ENCODE results near the gene CENPE.

Gene CENPE

DNA sequence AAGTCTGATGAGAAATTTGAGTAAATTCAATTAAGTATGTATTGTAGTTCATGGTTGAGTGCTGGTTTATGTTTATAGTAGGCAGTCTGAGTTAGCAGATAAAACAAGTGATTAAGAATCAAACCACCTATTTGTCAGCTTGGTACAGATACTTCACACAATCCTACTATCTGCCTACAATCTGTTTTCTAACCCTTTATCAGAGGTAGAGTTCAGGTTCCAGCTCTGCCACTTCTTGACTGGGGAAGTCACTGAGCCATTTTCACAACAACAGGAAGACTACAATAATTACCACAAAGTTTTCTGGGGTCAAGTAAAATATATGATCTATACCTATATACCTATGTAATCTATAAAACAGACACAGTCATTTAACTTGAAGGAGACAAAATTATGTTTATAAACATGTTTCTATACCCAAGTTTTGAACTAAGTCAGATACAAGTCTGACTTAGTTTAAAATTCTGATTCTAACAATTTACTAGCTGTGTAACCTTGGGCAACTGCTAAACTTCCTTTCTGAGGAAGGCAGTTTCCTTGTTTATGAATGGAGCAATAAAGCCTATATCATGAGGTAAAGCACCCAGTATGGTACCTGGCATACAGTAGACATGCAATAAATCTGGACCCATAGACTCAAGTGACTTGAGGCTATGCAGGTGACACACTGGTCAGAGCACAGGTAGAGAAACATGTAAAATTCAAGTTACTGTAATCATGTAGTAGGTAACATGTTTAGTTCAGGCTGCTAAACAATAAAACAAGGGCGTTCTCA is 61.3 kb downstream of the CENPE start:
- DNase-seq = no peak
- in situ Hi-C loops (cut with HindIII; ENCODE audit: low pct_ligation_motif_present, low pct_unique_long_range_greater_than_20kb, low sequenced_read_pairs) = no loop called here

DNA sequence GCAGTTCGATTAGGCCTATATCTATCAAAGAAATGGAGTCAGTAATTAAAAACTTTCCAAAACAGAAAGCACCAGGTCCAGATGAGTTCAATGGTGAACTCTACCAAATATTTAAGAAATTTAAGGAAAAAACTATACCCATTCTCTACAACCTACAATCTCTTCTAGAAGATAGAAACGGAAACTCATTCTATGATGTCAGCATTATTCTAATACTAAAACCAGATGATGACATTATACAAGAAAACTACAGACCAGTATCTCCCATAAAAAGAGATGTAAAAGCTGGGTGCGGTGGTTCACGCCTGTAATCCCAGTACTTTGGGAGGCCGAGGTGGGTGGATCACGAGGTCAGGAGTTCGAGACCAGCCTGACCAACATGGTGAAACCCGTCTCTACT is 69.0 kb downstream of the CENPE start:
- no peak for DNase-seq
- in situ Hi-C loops (cut with HindIII; ENCODE audit: low pct_ligation_motif_present, low pct_unique_long_range_greater_than_20kb, low sequenced_read_pairs) = no loop called here

DNA sequence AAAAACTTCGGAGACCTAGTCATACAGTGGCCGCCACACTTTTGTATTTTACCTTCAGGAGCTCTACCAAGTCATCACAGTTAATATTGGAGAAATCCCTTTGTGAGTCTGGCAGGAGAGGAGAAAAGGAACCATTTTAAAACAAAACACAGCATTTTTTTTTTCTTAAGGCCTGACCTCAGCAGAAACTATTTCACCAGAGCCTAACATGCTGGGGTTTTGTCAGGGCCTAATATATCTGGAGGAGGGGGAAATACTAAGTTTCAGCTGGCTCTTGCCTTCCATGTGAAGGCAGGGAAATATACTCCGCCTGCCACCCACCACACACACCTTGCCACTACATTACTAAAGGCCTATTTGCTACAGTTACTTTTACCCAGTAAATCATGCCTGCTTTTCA is 72.0 kb downstream of the CENPE start:
- in situ Hi-C loops (cut with HindIII; ENCODE audit: low pct_ligation_motif_present, low pct_unique_long_range_greater_than_20kb, low sequenced_read_pairs) = no loop called here
- DNase-seq = no peak

DNA sequence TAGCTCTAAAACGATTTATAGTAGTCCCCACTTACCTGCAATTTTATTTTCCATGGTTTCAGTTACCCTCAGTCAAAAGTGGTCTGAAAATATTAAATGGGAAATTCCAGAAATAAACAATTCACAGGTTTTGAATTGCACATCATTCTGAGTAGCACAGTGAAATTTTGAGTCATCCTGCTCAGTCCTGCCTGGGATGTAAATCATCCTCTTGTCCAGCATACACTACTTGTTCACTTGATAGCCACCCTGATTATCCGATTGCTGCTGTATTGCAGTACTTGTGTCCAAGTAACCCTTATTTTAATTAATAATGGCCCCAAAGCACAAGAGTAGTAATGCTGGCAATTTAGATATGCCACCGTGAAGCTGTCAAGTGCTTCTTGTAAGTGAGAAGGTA is 75.0 kb downstream of the CENPE start:
- in situ Hi-C loops (cut with HindIII; ENCODE audit: low pct_ligation_motif_present, low pct_unique_long_range_greater_than_20kb, low sequenced_read_pairs) = no loop called here
- DNase-seq = no peak

DNA sequence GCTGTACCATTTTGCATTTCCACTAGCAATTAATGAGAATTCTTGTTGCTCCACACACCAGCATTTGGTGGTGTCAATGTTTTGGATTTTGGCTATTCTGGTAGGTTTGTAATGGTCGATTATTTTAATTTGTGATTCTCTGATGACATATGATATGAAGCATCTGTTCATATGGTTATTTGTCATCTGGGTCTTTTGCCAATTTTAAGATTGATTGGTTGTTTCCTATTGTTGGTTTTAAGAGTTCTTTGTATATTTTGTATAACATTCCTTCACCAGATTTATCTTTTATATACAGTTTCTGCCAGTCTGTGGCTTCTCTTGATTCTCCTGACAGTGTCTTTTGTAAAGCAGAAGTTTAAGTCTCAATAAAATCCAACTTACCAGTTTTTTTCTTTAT is 80.0 kb downstream of the CENPE start:
- in situ Hi-C loops (cut with HindIII; ENCODE audit: low pct_ligation_motif_present, low pct_unique_long_range_greater_than_20kb, low sequenced_read_pairs) = no loop called here

DNA sequence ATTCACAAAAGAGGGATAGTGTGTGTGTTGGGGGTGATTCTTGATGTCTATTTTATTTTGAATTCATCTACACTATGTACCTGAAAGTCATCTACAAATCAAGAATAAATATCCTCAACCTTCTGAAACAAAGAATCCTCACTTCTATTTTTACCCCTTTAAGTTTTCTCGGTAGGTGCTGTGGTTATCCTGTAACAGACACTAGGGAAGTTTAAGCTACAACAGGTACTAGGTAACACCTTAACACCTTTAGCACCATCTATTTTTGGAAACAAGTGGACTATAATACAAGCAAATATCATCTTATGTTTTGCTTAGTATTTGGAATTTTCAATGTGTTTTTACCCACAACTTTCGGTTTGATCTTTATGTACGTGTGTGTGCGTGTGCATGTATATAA is 86.5 kb downstream of the CENPE start:
- DNase-seq = no peak
- in situ Hi-C loops (cut with HindIII; ENCODE audit: low pct_ligation_motif_present, low pct_unique_long_range_greater_than_20kb, low sequenced_read_pairs) = no loop called here

More for the DNA sequence above, 80.0 kb downstream of the CENPE start:
- DNase-seq = no peak

DNA sequence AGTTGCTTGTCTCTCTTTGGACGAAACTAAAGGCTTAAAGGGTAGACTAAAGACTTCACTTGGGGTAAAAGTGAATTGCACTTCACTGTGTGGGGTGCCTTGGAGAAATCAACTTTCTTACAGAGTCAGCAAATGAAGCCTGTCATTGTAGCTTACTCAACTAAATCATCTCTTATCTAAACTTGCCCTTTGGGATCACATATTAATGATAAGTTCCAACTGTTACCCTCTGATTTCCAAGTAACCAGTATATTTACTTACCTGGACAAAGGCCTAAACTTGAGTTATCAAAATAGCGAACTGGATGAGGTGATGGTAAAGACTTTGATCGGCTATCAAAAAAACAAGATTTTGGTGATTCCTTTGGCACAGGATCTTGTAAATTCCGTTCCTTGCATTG is 89.6 kb downstream of the CENPE start:
- in situ Hi-C loops (cut with HindIII; ENCODE audit: low pct_ligation_motif_present, low pct_unique_long_range_greater_than_20kb, low sequenced_read_pairs) = no loop called here
- no peak for DNase-seq

DNA sequence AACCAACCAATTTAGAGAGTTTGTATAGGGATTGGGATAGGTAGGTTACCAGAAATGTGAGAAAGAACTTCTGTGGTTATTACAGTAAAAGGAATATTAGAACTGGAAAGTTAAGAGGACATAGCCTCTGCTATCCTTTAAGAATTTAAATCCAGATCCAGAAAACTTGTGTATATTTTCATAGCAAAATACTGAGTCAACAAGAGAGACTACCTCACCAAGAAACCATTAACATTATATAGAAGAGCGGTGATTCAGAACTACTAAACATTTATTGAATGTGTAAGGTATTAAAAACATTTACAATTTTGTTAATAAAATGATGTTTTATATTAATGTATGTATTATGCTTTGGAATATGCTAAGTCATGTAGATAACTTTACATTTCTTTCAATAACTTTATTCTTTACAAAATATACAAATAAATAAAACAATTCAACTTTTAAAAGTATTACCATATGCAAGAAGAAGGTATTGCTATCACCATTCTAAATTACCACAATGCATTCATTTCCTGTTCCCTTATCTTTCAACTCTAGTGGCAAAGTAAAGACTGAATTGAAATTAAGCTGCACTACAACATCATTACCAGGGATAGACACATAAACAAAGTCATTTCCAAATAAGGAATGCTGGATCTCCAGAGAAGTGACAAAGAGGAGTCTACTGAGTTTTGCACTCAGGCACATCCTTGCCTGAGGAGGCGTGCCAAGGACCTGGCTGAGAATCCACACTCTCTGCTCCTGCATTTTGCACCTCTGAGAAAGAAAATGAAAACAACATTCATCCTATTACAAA is 92.4 kb downstream of the CENPE start:
- in situ Hi-C loops (cut with HindIII; ENCODE audit: low pct_ligation_motif_present, low pct_unique_long_range_greater_than_20kb, low sequenced_read_pairs) = no loop called here
- no peak for DNase-seq

DNA sequence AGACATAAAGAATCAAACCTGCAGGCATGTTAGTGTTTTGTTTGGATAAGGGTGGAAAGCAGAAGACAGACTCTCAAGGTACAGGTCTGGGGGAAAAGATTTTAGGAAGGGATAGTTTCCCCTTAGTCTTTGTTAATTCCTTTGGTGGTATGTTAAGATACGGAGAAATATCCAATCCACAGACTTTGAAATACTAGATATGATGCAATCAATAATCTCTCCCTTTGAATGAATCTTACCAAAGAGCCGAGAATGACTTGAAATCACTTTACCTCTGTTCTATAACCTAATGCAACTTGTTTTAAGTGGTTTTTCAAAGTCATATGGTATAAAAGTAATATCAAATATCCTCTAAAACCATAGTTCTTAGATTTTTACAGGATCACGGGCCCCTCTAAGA is 93.3 kb downstream of the CENPE start:
- in situ Hi-C loops (cut with HindIII; ENCODE audit: low pct_ligation_motif_present, low pct_unique_long_range_greater_than_20kb, low sequenced_read_pairs) = no loop called here
- DNase-seq = no peak

DNA sequence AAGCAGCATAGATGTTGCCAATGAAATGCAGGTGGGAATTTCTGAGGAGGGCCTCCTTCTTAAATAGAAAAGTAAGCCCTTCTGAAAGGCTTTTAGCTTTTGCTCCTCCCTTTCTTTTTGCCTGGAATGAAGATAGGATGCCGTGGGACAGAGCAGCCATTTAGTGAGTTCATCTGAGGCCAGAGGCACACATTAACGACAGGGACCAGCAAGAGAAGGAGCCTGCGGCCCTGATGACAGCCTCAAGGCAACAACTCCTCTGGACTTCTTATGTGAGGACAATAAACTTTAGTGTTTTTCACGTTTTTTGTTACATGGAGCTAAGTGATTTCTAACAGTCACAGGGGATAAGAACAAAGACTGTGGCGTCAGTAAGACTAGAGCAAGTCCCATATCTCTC is 97.5 kb downstream of the CENPE start:
- in situ Hi-C loops (cut with HindIII; ENCODE audit: low pct_ligation_motif_present, low pct_unique_long_range_greater_than_20kb, low sequenced_read_pairs) = no loop called here
- no peak for DNase-seq

DNA sequence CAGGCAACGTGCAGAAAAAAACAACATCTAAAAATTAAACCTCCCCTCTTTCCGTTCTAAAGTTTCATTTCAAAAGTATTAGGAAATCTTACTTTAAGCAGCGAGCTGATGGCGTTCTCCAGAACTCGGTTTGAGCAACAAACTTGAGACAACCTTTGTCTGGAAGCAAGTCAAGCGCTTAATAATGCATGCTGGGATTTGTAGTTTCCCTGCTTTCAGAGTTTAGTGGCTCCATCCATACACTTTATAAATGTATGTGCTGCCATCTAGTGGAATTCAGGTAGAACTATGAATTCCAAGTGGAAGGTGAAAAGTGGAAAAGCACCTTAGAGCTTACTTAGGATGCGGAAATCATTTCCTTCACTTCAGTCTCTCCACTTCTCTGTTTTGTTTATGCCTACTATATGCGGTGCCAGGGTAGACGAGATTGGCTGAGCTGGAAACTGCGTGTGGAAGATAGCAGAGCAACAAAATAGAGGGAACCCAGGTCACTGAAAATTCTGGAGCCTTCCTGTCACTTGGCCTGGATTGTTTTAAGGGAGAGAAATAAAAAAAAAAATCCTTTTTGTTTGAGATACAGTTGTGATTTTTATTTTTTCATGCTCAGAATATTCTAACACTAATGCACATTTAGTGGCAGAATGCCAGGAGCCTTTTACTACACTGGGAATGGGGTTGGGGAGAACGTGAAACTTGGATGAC is 98.3 kb downstream of the CENPE start, which contains the start of gene BDH2:
TSS of gene BDH2 (minus strand) at position 144 of the 702 bp plus-strand sequence. CDS start 3,580 bp downstream, outside the sequence.
- in situ Hi-C loops (cut with HindIII; ENCODE audit: low pct_ligation_motif_present, low pct_unique_long_range_greater_than_20kb, low sequenced_read_pairs) = no loop called here
- DNase-seq = peak; percentile 90

DNA sequence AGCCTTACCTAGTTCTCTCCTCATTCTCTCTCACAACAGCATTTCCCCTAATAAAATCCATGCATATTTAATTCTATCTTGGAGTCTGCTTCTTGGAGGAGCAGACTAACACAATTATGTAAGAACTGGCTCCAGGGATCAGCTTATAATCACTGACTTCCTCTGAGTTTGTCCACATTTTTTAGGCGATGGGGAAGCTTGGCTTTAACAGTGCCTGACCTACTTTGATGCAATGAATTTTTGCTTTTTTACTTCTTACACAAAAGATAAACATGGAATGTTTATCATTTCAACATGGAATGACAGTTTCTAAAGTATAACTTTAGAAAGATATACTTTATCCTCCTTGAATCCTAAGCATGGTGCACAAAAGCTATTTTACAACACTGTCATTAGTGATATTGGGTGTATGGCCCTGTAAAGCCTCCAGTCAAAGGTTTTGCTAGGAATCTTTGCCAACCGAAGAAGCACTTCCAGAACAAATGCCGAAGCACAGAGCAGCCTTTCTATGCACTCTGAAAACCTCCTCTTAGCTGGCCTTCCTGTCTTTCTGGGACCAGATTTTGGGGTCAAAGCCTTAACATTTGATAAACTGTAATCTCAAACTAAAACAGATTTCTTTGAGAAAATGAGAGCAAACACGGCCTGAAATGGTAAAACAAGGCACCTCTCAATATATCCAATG is 99.2 kb downstream of the CENPE start:
- in situ Hi-C loops (cut with HindIII; ENCODE audit: low pct_ligation_motif_present, low pct_unique_long_range_greater_than_20kb, low sequenced_read_pairs) = no loop called here

DNA sequence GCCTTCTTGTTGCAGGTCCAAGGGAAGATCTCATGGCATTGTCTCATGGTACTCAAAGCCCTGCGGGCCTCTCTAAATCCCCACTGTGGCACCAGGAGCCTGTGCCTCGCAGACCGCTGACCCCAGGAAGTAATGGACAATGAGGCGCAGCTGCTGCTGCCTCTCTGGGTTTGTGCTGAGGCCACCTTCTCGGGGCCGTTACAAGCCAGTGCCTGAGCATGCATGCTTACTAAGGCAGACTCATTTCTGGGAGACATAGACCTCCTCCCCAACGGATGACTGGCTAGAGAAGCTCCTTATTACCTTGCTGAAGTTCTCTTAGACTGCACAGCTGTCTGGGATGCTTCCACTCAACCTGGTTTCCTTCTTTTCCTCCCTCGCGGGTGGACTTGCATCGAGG is 99.8 kb downstream of the CENPE start:
- in situ Hi-C loops (cut with HindIII; ENCODE audit: low pct_ligation_motif_present, low pct_unique_long_range_greater_than_20kb, low sequenced_read_pairs) = no loop called here
- DNase-seq = no peak

More for the DNA sequence above, 99.2 kb downstream of the CENPE start:
- no peak for DNase-seq

DNA sequence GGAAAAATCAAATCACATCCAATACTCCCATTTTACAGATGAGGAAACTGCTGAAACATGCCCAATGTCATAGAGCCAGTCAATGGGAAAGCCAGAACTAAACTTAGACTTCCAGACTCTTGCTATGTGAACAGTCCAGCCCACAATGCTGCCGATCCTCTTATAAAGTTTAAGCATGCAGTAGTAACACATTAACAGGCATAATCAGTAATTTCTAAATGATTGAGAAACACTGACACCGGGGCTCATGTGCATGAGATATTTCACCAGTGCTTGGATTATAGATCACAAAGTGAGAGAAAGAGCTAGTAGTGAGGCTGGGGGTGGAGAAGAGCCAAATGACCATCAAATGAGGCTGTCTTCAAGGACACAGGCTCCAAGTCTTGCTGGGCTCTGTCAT is 101.0 kb downstream of the CENPE start:
- in situ Hi-C loops (cut with HindIII; ENCODE audit: low pct_ligation_motif_present, low pct_unique_long_range_greater_than_20kb, low sequenced_read_pairs) = no loop called here
- DNase-seq = no peak

DNA sequence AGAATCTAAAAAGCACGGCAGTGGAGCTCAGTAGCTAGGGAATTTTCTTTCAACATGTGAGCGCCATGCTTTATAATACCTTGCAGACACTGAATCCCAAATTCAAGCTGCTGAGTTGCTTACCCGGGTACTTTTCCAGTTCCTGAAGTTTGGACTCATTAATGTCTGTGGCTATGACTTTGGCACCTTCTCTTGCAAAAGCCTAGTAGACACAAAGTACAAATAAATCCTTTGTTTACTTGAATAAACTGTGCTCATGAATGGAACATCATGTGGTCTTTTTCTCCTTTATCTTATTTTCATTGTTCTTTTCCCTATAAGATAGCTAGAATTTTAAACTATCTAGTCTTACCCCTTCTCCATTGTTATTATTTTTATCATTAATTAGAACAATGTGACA is 103.1 kb downstream of the CENPE start:
- in situ Hi-C loops (cut with HindIII; ENCODE audit: low pct_ligation_motif_present, low pct_unique_long_range_greater_than_20kb, low sequenced_read_pairs) = no loop called here
- no peak for DNase-seq

DNA sequence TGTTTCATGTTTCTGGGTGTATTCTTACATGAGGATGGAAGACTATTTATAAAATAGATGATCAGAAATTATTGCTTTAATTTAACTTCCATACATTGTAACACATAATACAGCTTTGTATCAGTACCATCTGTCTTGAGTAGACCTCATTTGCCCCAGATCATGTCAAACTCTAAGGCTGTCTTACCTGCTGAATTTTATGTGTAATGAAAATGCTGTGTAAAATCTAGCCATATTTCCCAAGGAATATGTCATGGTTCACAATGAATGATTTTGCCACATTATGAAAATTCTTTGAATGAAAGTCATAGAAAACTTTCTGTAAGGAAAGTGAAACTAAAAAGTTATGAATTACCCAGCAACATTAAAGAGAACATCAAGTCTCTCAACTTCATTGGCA is 105.9 kb downstream of the CENPE start:
- in situ Hi-C loops (cut with HindIII; ENCODE audit: low pct_ligation_motif_present, low pct_unique_long_range_greater_than_20kb, low sequenced_read_pairs) = no loop called here
- DNase-seq = no peak

DNA sequence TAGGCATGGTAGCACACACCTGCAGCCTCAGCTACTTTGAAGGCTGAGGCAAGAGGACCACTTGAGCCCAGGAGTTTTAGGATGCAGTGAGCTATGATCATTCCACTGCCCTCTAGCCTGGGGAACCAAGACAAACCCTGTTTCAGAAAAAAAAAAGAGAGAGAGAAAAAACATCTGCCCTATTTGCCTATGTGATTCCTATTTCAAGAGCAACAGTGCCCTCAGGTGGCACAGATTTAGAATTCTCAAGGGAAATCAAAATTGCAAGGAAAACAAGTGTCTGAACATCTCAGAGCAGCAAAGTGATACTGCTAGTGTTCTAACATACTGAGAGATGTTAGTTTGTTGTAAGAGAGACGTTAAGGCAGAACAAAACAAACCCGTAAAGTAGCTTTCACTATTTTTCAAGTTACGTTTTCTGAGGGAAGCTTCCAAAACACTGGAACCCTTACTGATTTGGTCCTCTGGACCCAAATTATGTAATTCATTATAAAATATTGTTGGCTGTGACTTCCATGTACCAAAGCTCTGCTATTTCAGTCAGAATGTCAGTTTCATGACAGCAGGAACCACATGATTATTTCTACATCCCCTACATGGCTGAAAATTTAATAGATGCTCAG is 106.4 kb downstream of the CENPE start:
- in situ Hi-C loops (cut with HindIII; ENCODE audit: low pct_ligation_motif_present, low pct_unique_long_range_greater_than_20kb, low sequenced_read_pairs) = no loop called here

DNA sequence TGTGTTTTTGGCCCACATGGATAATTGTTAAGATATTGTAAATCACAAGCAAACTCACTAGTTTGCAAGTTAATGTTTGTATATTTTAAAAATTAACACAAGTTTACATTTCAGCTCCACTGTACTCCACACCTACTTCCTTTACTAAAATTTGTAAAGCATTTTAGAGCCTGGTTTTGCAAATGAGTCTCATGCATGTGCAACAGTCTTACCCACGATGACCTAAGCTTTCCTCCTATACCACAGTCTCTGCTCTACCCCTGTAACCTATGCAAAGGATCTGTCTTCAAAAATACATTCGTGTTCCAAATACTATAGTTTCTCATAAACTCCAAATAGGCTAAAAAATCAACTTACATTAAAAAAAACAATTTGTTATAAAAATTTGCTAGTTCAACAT is 108.7 kb downstream of the CENPE start:
- in situ Hi-C loops (cut with HindIII; ENCODE audit: low pct_ligation_motif_present, low pct_unique_long_range_greater_than_20kb, low sequenced_read_pairs) = no loop called here

More for the DNA sequence above, 106.4 kb downstream of the CENPE start:
- peak; percentile 70 for DNase-seq

More for the DNA sequence above, 108.7 kb downstream of the CENPE start:
- DNase-seq = no peak
